Measurements from ENCODE around the gene RIOK3.

RIOK3 gene

DNA sequence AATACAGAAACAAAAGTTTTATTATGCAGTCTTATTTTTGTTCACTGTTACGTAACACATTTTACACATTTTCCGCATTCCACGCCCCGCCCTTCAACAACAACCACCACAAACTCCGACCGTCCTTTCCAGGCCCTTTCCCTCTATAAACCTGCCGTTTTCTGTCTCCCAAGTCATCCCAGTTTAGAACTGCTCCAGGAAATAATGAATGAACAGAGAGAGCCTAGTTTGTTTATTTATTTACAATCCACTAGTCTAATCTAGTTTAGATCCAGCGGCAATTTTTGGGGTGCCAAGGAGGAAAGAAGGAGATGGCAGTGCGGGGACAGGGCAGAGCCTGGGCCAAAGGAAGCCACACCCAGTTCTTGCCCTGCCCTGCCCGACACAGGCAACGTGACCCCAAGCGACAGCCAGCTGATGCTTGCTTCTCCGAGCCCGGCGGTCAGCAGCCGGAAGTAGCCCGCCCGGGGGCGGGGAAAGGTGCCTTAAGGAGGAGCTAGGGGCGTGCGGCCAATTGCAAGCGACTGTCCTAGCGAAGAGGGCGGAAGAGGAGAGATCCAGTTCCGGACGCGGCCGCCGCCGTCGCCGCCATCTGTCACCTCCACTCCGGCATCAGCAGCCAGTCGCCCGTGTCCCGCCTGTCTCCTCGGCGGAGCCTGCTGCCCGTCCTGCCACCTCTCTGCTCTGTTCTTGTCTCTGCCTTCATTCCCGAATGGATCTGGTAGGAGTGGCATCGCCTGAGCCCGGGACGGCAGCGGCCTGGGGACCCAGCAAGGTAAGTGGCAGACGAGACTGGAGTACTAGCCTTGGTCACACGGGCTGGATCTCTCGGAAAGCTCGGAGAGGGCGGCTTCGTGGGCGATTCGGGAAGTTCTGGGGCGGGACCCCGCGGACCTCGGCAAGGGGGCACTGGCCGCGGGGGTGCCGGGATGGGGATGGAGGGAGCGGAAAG lies at the start of gene RIOK3 (continued):
- TF ChIP-seq ZNF266 (tag by site-specific recombination; IDR thresholded peaks at IDR 0.05; ENCODE audit: low read depth) (no peak), ZNF239 (tag by site-specific recombination; IDR thresholded peaks at IDR 0.05) (no peak), HOXD13 (CRISPR knock-in tag; IDR thresholded peaks at IDR 0.05; ENCODE audit: borderline replicate concordance) (no peak), ZNF114 (tag by site-specific recombination; IDR thresholded peaks at IDR 0.05) (no peak), ZNF391 (tag by site-specific recombination; IDR thresholded peaks at IDR 0.05; ENCODE audit: borderline replicate concordance, low read depth) (no peak), ZNF354C (tag by site-specific recombination; IDR thresholded peaks at IDR 0.05; ENCODE audit: borderline replicate concordance, low read depth) (no peak), ZSCAN16 (tag by site-specific recombination; IDR thresholded peaks at IDR 0.05) (no peak), ZNF510 (tag by site-specific recombination; IDR thresholded peaks at IDR 0.05; ENCODE audit: insufficient replicate concordance) (no peak), ZNF610 (tag by site-specific recombination; IDR thresholded peaks at IDR 0.05; ENCODE audit: borderline replicate concordance) (no peak), SETDB1 (IDR thresholded peaks at IDR 0.05; ENCODE audit: insufficient read length, low read length) (no peak), ZNF654 (tag by site-specific recombination; IDR thresholded peaks at IDR 0.05; ENCODE audit: low read depth) (no peak), ZNF132 (tag by site-specific recombination; IDR thresholded peaks at IDR 0.05; ENCODE audit: borderline replicate concordance) (no peak), SP3 (tag by site-specific recombination; IDR thresholded peaks at IDR 0.05) (peak; percentile 93), GLI2 (tag by site-specific recombination; IDR thresholded peaks at IDR 0.05; ENCODE audit: borderline replicate concordance, low read depth) (no peak), ZNF664 (tag by site-specific recombination; IDR thresholded peaks at IDR 0.05) (no peak), PRDM1 (tag by site-specific recombination; IDR thresholded peaks at IDR 0.05) (peak; percentile 12; the same call in 1 of the 2 replicates), YY1 (tag by site-specific recombination; IDR thresholded peaks at IDR 0.05) (no peak; the same call in 1 of the 2 replicates), ZNF521 (tag by site-specific recombination; IDR thresholded peaks at IDR 0.05) (no peak), ZNF776 (tag by site-specific recombination; IDR thresholded peaks at IDR 0.05; ENCODE audit: borderline replicate concordance) (no peak), ZFP3 (tag by site-specific recombination; IDR thresholded peaks at IDR 0.05; ENCODE audit: low read depth) (no peak)
- TF ChIP-seq, protein P1, sequence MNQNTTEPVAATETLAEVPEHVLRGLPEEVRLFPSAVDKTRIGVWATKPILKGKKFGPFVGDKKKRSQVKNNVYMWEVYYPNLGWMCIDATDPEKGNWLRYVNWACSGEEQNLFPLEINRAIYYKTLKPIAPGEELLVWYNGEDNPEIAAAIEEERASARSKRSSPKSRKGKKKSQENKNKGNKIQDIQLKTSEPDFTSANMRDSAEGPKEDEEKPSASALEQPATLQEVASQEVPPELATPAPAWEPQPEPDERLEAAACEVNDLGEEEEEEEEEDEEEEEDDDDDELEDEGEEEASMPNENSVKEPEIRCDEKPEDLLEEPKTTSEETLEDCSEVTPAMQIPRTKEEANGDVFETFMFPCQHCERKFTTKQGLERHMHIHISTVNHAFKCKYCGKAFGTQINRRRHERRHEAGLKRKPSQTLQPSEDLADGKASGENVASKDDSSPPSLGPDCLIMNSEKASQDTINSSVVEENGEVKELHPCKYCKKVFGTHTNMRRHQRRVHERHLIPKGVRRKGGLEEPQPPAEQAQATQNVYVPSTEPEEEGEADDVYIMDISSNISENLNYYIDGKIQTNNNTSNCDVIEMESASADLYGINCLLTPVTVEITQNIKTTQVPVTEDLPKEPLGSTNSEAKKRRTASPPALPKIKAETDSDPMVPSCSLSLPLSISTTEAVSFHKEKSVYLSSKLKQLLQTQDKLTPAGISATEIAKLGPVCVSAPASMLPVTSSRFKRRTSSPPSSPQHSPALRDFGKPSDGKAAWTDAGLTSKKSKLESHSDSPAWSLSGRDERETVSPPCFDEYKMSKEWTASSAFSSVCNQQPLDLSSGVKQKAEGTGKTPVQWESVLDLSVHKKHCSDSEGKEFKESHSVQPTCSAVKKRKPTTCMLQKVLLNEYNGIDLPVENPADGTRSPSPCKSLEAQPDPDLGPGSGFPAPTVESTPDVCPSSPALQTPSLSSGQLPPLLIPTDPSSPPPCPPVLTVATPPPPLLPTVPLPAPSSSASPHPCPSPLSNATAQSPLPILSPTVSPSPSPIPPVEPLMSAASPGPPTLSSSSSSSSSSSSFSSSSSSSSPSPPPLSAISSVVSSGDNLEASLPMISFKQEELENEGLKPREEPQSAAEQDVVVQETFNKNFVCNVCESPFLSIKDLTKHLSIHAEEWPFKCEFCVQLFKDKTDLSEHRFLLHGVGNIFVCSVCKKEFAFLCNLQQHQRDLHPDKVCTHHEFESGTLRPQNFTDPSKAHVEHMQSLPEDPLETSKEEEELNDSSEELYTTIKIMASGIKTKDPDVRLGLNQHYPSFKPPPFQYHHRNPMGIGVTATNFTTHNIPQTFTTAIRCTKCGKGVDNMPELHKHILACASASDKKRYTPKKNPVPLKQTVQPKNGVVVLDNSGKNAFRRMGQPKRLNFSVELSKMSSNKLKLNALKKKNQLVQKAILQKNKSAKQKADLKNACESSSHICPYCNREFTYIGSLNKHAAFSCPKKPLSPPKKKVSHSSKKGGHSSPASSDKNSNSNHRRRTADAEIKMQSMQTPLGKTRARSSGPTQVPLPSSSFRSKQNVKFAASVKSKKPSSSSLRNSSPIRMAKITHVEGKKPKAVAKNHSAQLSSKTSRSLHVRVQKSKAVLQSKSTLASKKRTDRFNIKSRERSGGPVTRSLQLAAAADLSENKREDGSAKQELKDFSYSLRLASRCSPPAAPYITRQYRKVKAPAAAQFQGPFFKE (tag by site-specific recombination; IDR thresholded peaks at IDR 0.05; ENCODE audit: borderline replicate concordance), result no peak
- TF ChIP-seq, protein P2, sequence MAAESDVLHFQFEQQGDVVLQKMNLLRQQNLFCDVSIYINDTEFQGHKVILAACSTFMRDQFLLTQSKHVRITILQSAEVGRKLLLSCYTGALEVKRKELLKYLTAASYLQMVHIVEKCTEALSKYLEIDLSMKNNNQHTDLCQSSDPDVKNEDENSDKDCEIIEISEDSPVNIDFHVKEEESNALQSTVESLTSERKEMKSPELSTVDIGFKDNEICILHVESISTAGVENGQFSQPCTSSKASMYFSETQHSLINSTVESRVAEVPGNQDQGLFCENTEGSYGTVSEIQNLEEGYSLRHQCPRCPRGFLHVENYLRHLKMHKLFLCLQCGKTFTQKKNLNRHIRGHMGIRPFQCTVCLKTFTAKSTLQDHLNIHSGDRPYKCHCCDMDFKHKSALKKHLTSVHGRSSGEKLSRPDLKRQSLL (tag by site-specific recombination; IDR thresholded peaks at IDR 0.05), result no peak
- TF ChIP-seq, protein P3, sequence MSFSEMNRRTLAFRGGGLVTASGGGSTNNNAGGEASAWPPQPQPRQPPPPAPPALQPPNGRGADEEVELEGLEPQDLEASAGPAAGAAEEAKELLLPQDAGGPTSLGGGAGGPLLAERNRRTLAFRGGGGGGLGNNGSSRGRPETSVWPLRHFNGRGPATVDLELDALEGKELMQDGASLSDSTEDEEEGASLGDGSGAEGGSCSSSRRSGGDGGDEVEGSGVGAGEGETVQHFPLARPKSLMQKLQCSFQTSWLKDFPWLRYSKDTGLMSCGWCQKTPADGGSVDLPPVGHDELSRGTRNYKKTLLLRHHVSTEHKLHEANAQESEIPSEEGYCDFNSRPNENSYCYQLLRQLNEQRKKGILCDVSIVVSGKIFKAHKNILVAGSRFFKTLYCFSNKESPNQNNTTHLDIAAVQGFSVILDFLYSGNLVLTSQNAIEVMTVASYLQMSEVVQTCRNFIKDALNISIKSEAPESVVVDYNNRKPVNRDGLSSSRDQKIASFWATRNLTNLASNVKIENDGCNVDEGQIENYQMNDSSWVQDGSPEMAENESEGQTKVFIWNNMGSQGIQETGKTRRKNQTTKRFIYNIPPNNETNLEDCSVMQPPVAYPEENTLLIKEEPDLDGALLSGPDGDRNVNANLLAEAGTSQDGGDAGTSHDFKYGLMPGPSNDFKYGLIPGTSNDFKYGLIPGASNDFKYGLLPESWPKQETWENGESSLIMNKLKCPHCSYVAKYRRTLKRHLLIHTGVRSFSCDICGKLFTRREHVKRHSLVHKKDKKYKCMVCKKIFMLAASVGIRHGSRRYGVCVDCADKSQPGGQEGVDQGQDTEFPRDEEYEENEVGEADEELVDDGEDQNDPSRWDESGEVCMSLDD (tag by site-specific recombination; IDR thresholded peaks at IDR 0.05), result peak; percentile 66
- TF ChIP-seq, protein P4, sequence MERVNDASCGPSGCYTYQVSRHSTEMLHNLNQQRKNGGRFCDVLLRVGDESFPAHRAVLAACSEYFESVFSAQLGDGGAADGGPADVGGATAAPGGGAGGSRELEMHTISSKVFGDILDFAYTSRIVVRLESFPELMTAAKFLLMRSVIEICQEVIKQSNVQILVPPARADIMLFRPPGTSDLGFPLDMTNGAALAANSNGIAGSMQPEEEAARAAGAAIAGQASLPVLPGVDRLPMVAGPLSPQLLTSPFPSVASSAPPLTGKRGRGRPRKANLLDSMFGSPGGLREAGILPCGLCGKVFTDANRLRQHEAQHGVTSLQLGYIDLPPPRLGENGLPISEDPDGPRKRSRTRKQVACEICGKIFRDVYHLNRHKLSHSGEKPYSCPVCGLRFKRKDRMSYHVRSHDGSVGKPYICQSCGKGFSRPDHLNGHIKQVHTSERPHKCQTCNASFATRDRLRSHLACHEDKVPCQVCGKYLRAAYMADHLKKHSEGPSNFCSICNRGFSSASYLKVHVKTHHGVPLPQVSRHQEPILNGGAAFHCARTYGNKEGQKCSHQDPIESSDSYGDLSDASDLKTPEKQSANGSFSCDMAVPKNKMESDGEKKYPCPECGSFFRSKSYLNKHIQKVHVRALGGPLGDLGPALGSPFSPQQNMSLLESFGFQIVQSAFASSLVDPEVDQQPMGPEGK (tag by site-specific recombination; IDR thresholded peaks at IDR 0.05), result 0 out of 2 replicates have a peak, but pooled peaks have one; percentile 12
- TF ChIP-seq, protein P5, sequence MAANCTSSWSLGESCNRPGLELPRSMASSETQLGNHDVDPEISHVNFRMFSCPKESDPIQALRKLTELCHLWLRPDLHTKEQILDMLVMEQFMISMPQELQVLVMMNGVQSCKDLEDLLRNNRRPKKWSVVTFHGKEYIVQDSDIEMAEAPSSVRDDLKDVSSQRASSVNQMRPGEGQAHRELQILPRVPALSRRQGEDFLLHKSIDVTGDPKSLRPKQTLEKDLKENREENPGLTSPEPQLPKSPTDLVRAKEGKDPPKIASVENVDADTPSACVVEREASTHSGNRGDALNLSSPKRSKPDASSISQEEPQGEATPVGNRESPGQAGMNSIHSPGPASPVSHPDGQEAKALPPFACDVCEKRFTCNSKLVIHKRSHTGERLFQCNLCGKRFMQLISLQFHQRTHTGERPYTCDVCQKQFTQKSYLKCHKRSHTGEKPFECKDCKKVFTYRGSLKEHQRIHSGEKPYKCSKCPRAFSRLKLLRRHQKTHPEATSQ (tag by site-specific recombination; IDR thresholded peaks at IDR 0.05), result no peak

All from HEK293 (cell line).